DMS114 treated with DMSO at 0.1 percent for 48 hours (cell line): ENCODE measurements around the gene SLC39A7.

Experiments
- DNase-seq: peaks from one replicate; lab custom pipeline; 2025; ENCODE audit not compliant: unreplicated experiment; lab: John Stamatoyannopoulos, UW

Gene SLC39A7, protein sequence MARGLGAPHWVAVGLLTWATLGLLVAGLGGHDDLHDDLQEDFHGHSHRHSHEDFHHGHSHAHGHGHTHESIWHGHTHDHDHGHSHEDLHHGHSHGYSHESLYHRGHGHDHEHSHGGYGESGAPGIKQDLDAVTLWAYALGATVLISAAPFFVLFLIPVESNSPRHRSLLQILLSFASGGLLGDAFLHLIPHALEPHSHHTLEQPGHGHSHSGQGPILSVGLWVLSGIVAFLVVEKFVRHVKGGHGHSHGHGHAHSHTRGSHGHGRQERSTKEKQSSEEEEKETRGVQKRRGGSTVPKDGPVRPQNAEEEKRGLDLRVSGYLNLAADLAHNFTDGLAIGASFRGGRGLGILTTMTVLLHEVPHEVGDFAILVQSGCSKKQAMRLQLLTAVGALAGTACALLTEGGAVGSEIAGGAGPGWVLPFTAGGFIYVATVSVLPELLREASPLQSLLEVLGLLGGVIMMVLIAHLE

DNA sequence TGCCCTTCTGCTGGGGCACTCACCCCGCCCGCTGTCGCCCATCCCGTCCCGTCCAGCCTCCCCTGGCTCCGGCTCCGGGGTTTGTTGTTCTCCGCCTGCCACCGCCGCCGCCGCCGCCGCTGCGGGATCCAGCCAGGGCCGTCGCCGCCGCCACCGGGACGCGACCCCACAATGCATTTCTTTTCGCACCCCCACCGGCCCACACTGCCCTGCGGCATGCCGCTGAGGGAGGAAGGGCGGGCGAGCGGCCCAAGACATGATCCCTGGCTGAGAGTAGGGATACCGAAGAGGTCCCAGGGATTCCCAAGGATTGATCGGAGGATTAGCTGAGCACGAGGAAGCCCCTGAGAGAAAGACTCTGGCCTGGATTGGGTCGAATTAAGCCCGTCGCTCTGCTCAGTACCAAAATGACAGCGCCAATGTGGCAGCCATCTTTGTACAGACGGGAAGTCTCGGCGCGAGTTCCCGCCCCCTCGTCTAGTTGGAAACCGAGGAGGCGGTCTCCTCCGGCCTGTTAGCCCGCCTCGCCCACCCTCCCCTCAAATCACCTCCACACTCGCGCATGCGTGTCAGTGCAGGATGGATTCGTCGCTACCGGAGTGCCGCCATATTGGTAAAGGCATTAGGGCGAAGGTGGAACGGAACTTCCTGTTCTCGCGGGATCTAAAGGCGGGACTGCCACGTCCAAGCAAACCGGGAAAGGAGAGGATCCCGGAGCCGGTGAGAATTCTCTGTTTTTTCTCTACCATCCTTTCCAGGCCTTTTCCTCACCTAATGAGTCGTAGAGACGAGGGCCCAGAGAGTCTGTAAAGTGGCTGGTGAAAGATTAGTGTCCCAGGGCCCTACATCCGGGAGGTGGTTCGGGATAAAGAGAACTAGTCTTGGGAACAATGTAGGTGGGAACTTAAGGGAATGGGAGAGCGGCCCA lies at the start of gene SLC39A7, which contains the start of gene RXRB:
Gene SLC39A7 (plus strand): TSS at position 649 of the 928 bp plus-strand sequence. CDS start 379 bp downstream, outside the sequence.
Gene RXRB (minus strand): TSS at position 447 of the 928 bp plus-strand sequence. CDS start 189 bp downstream, at position 258.
- DNase-seq: peak; percentile 97

DNA sequence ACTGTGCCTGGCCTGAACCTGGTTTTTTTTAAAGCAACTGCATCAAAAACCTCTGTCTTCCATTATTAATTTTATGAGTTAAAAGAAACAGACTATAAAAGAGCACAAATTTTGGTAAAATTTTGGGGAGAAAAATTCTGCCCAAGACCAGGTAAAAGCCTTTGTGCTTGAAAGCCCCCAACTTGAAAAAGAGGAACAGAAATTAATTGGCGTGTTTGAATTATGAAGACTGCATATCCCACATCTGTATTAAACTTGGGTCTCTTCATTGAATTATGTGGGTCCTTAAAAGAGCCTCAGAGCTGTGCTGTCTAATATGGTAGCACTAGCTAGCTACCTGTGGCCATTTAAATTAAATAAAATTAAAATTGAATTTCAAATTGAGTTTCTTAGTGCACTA lies 49.6 kb upstream of the SLC39A7 start:
- DNase-seq: no peak

DNA sequence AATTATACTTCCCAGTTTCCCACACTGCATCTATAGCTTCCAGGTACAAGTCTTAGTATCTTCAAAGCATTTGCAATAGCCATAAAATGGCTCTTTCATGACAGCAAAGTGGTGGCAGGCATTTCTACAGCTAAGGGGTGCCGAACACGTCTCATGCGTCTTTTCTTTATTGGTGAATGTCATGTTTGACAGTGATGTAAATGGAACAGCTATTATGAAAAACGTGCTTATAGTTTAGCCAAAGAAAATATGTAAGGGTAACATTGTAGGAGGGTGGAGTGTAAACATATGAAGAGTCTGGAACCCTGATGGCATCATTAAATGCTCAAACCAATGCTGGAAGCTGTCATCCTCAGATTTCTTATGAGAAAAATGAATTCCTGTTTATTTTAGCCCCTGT lies 46.3 kb upstream of the SLC39A7 start:
- no peak for DNase-seq

DNA sequence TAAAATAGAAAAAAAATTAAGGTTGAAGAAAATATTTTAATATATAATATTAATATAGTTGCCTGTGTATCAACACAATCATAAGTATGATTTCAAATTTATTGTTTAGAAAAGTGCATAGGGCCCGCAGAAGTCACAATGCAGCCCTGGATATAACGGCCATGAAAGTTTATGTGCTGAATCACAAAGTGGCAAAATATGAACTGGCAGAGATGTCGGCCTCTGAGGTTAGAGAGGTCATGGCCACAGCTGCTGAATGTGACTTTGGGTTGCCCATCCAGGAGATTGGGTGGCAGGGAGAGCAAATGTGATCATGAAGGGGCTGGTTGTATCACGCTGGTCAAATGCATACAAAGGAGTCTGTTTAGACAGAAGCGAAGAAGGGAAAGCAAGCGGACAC lies 44.1 kb upstream of the SLC39A7 start:
- no peak for DNase-seq

DNA sequence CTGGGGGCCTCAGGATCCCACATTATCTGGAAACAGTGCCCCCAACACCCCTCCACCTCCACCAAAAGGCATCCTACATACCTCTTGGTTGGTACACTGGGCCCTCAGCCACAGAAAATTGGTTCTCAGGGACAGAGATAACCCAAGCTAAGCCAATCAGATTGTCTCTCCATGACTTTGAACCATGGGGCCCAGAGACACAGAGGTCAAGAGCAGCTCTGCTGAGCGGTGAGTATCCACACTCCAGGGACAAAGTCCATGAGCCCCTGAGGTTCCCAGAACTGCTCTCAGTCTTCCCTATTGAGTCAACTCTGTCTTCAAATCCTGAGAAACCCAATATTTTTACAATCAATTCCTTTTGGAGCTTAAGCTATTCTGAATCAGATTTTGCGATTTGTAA lies 43.7 kb upstream of the SLC39A7 start:
- DNase-seq: no peak

DNA sequence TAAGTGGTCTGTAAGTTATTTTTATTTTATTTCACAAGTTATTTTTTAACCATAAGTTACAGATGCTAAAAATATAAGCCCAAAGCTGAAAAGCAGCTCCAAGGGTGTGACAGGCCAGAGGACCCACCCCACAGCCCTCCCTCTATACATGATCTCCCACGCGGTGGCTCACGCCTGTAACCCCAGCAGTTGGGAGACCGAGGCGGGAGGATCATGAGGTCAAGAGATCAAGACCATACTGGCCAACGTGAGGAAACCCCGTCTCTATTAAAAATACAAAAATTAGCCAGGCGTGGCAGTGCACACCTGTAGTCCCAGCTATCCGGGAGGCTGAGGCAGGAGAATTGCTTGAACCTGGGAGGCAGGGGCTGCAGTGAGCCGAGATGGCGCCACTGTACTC lies 40.6 kb upstream of the SLC39A7 start:
- no peak for DNase-seq

DNA sequence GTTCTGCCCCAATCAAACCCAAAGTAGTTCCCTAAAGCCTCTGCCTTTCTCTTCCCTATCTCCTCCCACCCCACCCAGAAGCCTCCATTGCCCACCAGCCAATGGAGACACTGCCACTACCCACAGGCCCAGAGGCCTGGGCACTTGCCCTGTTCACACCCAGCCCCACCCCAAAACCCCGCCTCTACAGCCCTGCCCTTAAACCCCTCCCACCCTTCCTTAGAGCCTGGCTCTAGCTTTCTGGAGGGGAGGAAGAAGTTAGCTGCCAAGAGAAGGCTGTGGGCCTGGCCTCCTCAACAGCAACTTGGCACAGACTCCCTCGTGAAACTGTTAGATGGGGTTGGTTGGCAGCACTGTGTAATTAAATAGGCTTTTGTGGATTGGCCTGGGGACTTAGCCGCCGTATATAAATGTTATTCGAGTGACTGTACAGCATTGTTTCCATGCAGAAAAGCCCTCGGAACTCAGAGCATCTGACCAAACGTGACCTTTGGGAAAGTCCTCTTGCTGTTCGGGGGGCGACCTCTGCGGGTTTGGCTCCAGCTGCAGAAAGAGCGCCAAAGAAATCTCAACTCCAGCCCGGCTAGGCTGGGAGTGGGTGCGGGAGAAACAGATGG lies 39.8 kb upstream of the SLC39A7 start:
- DNase-seq: no peak

DNA sequence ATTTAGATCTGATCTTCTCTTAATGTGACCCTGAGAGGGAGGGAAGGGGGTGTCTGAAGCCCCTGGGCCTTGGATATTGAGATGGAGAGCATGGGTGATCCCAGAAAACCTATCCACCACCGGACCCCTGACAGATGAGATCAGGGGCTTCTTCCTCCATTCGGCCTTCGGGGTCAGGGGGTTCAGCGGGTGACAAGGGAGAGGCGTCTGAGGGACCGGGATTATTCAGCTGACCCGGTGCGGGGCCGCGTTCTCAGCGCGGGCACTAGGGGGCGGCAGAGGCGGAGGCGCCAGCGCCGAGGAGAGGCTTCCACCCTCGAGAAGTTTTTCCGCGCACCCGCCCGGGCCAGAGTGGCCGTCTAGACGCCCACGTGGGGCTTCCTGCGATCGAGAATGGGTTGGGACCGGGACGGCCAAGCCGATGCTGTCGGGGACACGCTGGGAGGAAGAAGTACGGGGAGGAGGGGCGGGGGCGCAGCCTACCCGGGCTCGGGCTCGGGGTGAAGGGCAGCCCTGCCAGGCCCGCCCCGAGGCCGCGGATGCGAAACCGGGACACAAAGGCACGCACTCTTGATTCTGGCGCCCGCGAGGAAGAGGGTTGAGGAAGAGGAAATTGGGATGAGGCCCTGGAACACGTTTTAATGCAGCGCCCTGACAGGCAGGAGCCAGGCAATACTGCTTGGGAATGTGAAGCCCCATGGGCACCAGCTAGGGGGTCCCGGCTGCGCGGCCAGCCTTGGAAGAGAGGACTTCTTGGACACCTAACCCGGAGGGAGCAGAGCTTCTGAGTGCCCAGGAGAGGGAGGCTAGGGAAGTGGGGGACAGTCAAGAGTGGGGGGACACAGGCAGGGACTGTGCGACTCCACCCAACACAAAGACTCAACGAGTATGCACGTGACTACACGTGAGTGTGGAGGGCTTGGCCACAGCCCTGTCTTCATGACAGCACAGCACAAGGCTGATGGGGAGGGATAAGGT lies 39.0 kb upstream of the SLC39A7 start:
- DNase-seq: peak; percentile 48

DNA sequence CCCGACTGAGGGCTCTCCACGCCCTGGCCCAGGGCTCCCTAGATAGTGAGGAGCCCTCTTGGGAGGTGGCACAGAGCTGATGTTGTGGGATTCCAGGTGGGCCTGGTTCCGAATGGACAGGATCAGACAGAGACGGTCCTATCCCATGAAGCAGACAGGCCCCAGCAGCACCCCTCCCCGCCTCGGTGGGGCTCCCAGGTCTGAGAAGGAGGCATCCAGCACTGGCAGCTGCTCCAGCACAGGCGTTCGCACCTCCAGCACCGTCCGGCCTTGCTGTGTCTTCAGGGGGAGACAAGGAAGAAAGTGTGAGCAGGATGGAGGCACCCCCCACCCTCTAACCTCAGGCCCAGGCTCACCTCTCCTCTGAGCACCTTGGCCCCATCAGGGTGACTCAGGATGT lies 37.1 kb upstream of the SLC39A7 start:
- DNase-seq: no peak

DNA sequence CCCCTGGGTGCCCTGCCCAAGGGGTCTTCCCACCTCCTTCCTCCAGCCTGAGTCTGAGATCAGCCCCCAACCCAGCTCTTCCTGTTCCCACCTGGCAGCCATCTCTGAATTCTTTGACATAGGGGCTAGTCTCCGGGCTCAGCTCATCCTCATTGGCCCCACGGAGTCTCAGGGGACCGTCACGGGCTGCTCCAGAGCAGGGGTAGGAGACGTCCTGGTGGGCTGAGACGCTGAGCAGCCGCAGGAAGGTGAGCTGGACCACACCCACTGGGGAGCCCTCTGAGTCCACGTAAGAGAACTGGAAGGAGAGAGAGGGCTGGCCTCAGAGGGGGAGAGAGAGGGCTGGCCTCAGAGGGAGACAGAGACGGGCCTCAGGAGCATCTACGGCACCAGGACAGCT lies 36.5 kb upstream of the SLC39A7 start:
- DNase-seq: no peak

DNA sequence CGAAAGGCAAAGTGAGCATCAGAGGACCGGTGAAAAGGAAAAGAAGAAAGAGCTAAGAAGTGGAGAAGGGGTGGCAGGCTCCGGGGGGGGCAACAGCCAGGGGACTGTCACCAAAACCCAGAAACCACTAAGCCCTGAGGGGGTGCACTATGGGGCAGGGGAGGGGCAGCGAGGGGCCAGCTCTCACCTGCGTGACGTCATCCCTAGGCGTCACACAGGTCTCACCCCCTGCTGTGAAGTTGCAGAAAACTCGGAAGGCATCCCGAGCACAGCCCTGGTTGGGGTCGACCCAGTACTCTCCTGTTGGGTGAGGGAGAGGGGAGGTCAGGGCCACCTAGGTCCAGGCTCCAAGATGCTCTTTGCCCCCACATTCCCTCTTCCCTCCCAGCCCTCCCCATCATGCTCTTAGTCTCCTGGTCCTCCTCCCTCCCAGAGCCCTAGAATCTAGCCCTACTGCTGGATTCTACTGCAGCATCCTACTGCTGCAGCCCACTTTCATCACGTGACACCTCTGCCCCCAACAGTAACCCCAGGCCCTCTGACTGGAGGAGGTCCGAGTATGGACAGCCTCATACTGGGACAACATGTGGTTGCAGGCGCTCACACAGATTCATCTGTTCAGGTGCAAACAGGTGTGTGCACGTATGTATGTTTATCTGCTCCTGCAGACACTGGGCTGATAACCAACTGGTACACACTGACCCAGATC lies 35.8 kb upstream of the SLC39A7 start:
- no peak for DNase-seq

DNA sequence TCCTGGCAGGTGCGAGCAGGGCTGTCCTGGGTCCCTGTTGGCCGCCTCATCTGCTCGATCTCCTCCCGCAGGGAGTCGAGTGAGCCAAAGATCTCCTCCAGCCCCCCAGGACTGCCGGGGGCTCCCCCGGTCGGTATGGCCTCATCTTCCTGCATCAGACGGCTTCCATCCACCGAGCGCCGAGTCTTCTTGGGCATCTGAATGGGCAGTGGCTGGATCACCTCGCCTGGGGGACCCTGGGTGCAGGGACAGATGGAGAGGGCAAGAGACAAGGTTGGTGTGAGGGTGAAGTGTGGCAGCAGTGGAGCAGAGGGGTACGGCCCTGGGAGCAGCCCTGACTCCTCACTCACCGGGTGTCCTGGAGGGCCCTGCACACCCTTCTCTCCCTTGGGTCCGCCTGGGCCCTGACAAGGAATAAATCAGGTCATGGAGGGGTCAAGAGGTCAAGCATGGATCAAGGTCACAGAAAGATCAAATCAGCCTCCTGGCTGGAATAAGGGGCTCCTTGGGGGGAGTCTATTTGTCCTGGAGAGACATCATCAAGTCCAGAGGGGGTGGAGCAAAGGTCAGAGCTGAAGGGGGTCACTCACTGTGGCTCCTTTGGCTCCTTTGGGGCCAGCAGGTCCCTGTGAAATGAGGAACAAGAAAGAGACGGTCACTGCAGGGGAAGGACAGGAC lies 34.9 kb upstream of the SLC39A7 start:
- no peak for DNase-seq

DNA sequence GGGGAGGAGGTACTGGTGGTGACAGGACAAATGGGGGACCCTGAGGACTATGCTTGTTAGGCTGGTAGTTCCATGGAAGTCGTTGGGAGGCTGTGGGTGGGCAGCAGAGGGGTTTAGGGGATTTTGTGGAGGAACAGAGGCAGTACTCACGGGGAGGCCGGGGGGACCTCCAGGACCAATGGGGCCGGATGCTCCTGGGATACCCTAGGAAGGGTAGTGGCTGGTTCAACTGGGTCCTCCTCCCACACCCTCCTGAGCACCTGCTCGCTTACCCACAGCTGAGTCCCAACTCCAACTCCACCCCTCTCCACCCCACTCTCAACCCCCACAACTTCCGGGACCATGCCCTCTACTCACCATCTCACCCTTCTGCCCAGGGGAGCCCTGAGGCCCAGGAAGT lies 34.3 kb upstream of the SLC39A7 start:
- no peak for DNase-seq

DNA sequence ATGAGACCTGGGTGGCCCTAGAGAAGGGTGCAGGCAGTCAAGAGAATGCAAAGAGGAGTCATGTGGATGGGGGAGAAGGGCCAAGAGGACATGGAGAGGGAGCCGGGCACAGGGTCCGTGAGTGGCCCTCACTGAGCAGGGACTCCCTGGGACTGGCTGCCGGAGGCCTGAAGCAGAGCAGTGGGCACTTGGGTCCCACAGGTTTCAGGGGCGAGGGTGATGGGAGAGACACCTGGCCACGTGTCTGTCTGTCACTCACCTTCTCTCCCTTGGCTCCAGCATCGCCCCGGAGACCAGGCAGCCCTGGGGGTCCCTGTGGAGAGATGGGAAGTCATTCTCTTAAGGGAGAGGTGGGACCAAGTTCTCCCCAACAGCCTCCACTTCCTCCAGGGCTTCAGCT lies 33.9 kb upstream of the SLC39A7 start:
- no peak for DNase-seq

DNA sequence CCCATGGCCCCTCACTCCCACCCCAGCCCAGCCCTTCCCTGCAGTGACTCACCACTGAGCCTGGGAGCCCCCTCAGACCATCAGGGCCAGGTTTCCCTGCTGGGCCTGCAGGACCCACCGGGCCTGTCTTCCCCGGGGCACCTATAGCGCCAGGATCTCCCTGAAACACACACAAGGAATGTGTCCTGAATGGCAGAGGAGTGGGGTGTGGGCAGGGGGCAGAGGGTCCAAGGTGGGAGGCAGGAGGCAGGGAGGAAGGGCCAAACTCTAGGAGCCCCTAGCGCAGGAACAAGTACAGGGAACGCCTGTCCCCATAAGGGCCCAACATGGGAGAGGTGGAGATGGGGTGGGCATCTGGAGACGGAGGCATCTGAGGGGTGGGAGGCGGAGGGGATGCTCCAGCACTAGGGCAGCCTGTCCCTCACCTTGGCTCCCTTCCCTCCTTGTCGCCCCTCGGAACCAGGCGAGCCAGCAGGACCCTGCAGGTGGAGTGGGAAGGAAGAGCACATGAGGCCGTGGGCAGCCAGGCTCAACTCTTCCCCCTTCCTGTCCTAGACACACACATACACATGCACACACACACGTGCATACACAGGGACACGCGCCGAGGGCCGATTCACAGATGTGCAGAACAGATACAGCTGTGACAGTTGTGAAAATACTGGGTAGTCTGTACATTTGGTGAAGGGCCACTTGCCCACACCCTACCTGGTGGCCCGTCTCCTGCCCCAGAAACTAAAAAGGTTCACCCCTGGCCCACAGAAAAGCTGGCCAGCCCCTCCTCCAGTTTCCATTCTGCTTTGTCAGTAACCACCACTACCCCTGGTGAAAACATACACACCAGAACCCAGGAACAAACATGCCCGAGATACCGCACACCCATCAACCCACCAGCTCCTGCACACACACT lies 33.0 kb upstream of the SLC39A7 start:
- no peak for DNase-seq

DNA sequence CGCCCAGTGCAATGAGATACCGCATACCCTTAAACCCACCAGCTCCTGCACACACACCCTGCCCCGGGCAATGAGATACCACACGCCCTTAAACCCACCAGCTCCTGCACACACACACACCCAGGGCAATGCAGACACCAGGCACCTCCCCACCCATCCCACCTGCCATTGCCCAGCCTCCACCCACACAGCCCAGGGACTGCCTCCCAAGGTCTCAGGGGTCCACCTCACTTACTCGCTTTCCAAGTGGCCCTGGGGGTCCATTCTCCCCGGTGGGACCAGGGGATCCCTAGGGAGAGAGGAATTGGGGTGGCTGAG lies 32.4 kb upstream of the SLC39A7 start:
- no peak for DNase-seq

DNA sequence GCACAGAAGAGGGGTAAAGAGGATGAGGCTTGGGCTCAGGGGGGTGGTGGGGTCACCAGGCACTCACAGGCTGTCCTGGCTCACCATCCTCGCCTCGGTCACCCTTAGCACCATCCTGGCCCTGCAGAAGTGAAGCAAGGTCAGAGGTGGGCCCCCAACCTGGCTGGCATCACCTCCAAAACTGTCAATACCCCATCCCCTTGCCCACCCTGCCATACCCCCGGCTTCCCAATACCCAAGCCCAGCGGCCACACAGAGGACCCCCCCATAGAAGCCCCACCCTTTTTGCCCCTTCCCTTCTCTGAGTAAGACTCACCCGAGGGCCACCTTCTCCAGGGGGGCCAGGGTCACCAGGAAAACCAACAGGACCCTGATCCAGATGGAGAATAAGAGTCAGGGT lies 32.0 kb upstream of the SLC39A7 start:
- DNase-seq: no peak
